HG03139 (cell line): ENCODE measurements around the gene TCEA2.
"Not testable (repeated sequence)": the region's sequence is repeated elsewhere in the genome, so short reads cannot be mapped to it uniquely, and the experiment has no call there.

Source experiments
- ATAC-seq: cut with Tn5 transposase; IDR thresholded peaks from one replicate; pipeline ENCODE4 v1.9.1; 2021; ENCODE audit not compliant: unreplicated experiment

The TCEA2 gene

DNA sequence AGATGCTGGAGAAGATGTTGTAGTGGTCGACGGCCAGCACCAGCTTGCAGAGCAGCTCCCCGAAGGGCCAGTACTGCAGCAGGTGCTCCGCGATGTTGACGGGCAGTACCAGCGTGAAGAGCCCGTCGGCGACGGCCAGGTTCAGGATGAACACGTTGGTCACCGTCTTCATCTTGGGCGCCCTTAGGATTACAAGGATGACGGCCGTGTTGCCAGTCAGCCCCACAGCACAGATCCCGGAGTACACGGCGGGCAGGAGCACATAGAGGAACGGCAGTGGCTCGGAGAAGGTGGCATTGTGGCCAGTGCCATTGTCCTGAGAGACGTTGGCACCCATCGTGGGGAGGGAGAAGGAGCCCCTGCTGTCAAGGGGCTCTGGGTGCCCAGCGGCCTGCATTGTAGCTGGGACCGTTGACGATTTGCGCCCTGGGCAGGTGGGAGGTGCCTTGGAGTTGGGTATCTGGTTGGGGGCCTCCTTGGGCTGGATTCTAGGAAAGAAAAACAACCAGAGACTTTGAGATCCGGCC lies 43.5 kb downstream of the TCEA2 start:
- no peak for ATAC-seq

- no peak for ATAC-seq
These were observed 44.2 kb downstream of the TCEA2 start, which contains the start of gene NPBWR2 for GRCh38 chr20:64106981-64107735. TSS of gene NPBWR2 (minus strand) at chr20:64107565. CDS start at chr20:64106831, 734 bp downstream.

GRCh38 chr20:64107736-64108457 lies 44.9 kb downstream of the TCEA2 start:
- no peak for ATAC-seq

DNA sequence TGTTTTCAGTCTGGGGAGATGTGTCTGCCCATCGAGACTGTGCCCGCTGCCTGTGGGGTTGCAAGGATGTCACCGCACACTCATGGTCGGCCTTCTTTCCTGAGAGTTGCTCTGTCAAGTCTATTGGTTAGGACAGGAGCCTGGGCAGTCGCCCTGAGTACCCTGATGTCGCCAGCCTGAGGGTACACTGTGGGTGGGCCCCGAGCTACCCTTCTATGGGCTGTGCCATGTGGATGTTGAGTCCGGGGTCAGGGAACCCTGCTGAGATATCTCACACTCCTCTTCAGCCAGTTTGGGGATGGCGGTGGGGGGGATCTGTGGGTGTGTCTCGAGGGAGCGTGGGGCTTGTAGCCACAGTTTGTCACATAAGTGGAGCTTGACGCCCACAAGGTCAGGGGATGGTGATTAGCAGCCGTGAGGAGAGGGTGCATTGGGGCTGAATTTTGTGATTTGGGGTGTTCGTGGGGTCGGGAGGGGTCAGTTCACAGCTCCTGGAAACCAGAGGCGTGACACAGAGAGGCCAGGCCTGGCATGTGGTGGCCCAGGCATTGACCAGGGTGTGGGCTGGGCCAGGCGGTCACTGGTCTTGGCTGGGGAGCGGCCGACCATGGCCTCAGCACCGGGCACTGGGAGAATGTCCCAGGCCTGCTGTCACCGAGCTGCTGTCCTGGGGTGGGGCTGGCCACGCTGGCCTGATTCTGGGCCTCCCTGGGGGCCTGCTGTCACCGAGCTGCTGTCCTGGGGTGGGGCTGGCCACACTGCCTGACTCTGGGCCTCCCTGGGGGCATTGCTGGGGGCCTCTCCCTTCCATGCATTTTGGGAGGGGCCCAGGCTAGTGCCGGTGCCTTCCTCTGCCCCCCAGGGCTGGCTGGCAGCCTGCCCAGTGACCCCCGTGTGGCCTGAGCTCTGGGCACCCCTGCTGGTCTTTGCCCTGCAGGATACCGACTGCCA lies 46.0 kb downstream of the TCEA2 start:
- ATAC-seq = no peak

DNA sequence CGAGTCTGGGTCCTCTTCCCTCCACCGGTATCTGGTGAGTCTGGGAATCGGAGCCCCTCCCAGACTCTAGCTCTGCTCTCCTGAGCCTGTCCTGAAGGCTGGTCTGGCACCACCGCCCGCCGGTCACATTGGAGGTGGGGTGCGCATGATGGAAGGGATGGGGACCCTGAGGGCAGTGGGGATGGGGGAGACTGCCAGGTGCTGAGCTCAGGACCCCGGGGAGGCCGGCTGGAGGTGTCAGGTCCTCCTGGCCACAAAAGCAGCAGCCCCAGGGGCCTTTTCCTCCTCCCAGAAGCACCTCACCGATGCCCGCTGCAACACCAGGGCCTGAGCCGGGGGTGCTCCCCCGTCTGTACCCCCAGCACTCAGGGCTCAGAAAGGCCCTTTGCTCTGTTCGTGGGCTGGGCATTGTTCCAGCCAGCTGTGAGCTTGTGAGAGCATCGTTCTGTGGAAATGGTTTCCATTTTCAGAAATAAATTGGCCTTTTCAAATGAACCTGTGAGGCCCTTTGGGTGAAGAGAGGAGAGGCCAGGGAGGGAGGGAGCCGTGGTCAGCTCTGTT lies 46.9 kb downstream of the TCEA2 start:
- ATAC-seq = no peak

DNA sequence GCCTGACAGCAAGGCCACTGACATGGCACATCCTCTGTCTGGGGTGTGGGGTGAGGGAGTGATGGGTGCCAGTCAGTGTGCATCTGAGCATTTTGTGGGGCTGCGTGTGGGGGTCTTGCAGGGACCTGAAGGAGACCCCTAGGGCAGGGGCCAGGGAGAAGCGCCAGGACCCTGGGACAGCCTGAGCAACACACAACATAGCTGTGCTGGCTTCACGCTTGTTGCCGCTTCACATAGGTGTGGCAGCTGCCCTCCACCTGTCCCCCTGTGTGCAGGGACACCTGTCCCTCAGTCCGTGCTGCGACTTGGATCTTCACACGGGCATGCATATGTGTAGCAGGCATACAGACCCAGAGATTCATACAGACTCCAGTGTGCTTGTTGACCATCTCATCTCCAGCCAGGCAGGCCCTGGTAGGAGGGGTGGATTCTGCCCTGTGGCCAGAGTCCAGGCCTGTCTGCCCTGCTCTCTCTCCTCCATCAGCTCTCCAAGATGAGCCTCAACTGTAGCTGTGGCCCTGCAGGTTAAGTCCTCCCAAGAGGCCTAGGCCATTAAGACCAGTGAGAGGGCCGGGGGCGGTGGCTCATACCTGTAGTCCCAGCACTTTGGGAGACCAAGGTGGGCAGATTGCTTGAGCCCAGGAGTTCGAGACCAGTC lies 47.5 kb downstream of the TCEA2 start:
- ATAC-seq = no peak

DNA sequence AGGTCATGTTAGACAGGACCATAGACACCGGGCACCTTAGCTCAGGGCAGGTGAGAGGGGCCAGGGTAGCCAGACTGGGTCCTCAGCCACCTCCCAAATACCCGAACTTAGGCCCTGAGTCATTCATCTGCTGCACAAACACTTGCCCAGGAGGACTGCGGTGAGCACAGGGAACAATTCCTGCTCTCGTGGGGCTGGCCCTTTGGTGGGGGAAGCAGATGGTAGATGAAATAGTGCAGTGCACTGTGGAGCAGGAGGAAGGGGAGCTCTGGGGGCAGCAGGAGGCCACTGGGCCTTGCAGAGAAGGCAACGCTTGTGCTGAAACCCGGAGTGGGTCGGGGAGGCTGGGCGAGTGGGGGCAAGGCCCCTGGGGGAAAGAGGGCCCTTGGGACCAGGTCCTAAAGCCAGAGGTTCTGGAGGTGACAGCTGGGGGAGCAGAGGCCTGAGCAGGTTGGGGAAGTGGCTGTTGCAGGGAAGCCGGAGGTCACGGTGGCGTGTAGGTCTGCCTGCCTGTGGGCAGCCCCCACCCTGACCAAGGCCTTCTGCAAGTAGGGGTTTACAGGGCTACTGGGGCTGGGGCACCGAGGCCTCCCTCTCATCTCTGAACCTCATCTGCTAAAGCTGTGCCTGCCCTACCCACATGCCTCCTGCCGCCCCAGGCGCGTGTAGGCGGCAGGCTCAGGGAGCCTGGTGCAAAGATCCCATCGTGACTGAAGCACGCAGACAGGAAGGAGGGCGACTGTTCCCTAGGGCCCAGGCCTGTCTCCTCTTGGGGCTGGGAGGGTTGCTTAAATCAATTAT lies 49.0 kb downstream of the TCEA2 start:
- no peak for ATAC-seq

- ATAC-seq = no peak
These were observed 49.9 kb downstream of the TCEA2 start for GRCh38 chr20:64112691-64113443.

DNA sequence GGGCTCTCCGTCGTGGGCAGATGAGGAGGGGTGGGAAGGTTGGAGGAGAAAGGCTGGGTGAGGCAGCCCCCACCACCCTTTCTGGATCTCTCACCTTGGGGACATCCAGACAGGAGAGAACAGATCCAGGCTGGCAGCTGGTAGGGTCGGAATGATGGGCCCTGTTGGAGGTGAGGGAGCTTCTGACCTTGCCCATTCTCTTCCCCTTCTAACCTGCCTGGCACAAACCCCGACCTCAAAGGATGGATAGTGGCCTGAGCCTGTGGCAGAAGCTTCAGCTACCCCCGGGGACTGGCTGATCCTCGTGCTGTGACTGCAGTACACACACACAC lies 50.4 kb downstream of the TCEA2 start:
- no peak for ATAC-seq

- no peak for ATAC-seq
These were observed 50.9 kb downstream of the TCEA2 start for GRCh38 chr20:64113796-64114355.

- no peak for ATAC-seq
These were observed 51.5 kb downstream of the TCEA2 start for GRCh38 chr20:64114356-64114971.

- no peak for ATAC-seq
These were observed 52.3 kb downstream of the TCEA2 start for GRCh38 chr20:64115171-64115911.

DNA sequence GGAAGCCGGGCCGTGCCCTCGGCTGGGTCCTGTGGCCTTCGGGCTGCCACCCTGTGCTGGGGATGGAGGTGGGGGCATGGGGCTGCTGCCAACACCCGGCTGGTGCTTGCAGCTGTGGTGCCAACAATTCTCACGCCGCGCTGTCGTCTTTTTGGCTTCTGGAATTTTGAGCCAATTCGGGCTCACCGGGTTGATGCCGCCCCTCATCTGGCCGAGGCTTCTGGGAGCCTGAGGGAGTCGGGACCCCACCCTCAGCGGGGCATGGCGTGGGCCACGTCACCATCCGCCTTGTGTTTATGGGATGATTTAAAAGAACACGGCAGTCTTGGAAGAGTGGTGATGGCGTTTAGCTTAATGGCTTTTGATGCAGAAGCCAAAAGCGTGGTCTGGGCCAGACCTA lies 53.0 kb downstream of the TCEA2 start:
- ATAC-seq = no peak

GRCh38 chr20:64116541-64117431 lies 53.8 kb downstream of the TCEA2 start:
- no peak for ATAC-seq

DNA sequence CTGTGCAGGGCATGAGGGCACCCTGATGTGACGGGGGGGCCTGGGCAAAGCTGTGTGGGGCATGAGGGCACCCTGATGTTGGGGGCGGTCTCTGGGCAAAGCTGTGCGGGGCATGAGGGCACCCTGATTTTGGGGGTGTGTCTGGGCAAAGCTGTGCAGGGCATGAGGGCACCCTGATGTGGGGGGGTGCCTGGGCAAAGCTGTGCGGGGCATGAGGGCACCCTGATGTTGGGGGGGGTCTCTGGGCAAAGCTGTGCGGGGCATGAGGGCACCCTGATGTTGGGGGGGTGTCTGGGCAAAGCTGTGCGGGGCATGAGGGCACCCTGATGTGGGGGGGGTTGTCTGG lies 54.4 kb downstream of the TCEA2 start:
- ATAC-seq = not testable (repeated sequence)

DNA sequence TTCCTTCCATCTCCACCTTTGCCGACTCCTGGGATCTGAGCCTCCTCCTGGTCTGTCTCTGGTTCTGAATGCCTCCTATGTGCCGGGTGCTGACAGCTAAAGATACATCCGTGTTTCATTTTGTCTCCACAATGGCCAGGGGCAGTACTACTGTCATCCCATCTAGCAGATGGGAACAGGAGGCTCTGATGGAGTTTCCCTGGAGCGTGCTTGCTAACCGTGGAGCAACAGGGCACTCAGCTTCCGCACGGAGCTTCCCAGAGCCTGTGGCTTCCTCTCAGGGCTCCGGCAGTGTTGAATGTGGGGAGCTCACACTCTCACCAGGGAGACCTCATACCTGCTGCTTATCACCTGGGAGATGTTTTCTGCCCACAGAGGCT lies 56.3 kb downstream of the TCEA2 start:
- no peak for ATAC-seq
